Uterus (tissue), 4 donors: ENCODE data around the gene YIPF5. TPM values are rescaled to one million over a fixed set of nuclear protein-coding genes. Genes with fewer than 3 reads are reported as not detected.

ENCODE experiments used
- DNase-seq, 2 donors: peaks; one replicate each; pipeline ENCODE4 v3.0.0-alpha.2; 2019 to 2020
- H3K27ac ChIP-seq, 2 donors: fragments of 200-600 bp; sonication (generic); 1 replicate in 1 of 2; 2 replicates in 1 of 2; pipeline ENCODE4 v1.5.1; 2016 to 2018
- H3K27me3 ChIP-seq, 2 donors: fragments of 200-600 bp; sonication (generic); one replicate each; pipeline ENCODE4 v1.5.1; 2018 to 2019; ENCODE audit warnings: control low read depth in 1 of 2
- H3K36me3 ChIP-seq, 2 donors: fragments of 200-600 bp; sonication (generic); one replicate each; pipeline ENCODE4 v1.5.1; 2019; ENCODE audit warnings: control low read depth in 1 of 2
- H3K4me1 ChIP-seq, 2 donors: fragments of 200-600 bp; sonication (generic); one replicate each; pipeline ENCODE4 v1.5.1; 2018 to 2019; ENCODE audit warnings: control low read depth in 1 of 2
- H3K4me3 ChIP-seq, 2 donors: fragments of 200-600 bp; sonication (generic); 1 replicate in 1 of 2; 2 replicates in 1 of 2; pipeline ENCODE4 v1.5.1; 2018 to 2019; ENCODE audit warnings: mild to moderate bottlenecking in 1 of 2
- H3K9me3 ChIP-seq, 2 donors: fragments of 200-600 bp; sonication (generic); one replicate each; pipeline ENCODE4 v1.5.1; 2019; ENCODE audit warnings: control low read depth in 1 of 2
- CTCF ChIP-seq, 4 experiments: fragments of 200-600 bp in 2 of 4; fragments of 450-650 bp in 2 of 4; sonication (generic) in 2 of 4; IDR thresholded peaks; one replicate each; pipeline ENCODE4 v1.5.1; 2016 to 2019; ENCODE audit warnings: antibody characterized with exemption in 4 of 4, mild to moderate bottlenecking in 2 of 4, moderate library complexity in 1 of 4
- POLR2A ChIP-seq, 2 donors: fragments of 450-650 bp; IDR thresholded peaks; one replicate each; pipeline ENCODE4 v1.6.1; 2016; ENCODE audit warnings: antibody characterized with exemption in 2 of 2, mild to moderate bottlenecking in 1 of 2, moderate library complexity in 1 of 2
- intact Hi-C: fragments of 100-400 bp; cut with DNase I; formaldehyde crosslinking; loops from one replicate; pipeline ENCODE4 v1.15.1; 2023; ENCODE audit warnings: low total_unique reads
- total RNA-seq, 4 donors: library from RNA; depleted of rRNA in 3 of 4; stranded (reverse); fragments of >200 nt in 3 of 4; gene quantifications; one replicate each; pipeline versions ENCODE4 v1.1.0 to v1.2.4, GENCODE V29; 2014 to 2023
- donor health status: DM: yes; HTN: yes; CAD: no.

YIPF5 gene
- total RNA-seq, 4 donors from 2014 or later, result 33.5 to 164 (median 86.3) TPM

GRCh38 chr5:144125163-144125726, 45.2 kb downstream of the YIPF5 start:
- TF ChIP-seq POLR2A (IDR thresholded peaks at IDR 0.05), result no peak
- TF ChIP-seq CTCF (IDR thresholded peaks at IDR 0.05), result no peak
- no peaks in the 10 kb centered on the region for H3K4me1 ChIP-seq
- intact Hi-C loops, result no loop called here
- no peak overlapping the region for H3K27ac ChIP-seq
- no peak overlapping the region for H3K4me3 ChIP-seq
- no peaks in the 10 kb centered on the region for H3K27me3 ChIP-seq
- H3K36me3 ChIP-seq, result no peaks in the 10 kb centered on the region
- no peaks in the 10 kb centered on the region for H3K9me3 ChIP-seq
- DNase-seq, result no peak

- Histone ChIP-seq H3K4me1 (no peaks in the 10 kb centered on the region), H3K36me3 (no peaks in the 10 kb centered on the region), H3K27me3 (no peaks in the 10 kb centered on the region), H3K4me3 (no peak overlapping the region), H3K9me3 (no peaks in the 10 kb centered on the region), H3K27ac (no peak overlapping the region)
- DNase-seq, result no peak
- intact Hi-C loops, result no loop called here
- TF ChIP-seq CTCF (IDR thresholded peaks at IDR 0.05), result no peak
- no peak for TF ChIP-seq POLR2A (IDR thresholded peaks at IDR 0.05)
Measured at GRCh38 chr5:144122641-144123040, 47.8 kb downstream of the YIPF5 start.

GRCh38 chr5:144122081-144122480, 48.4 kb downstream of the YIPF5 start:
- intact Hi-C loops, result no loop called here
- DNase-seq, result no peak
- no peak for TF ChIP-seq POLR2A (IDR thresholded peaks at IDR 0.05)
- H3K27me3 ChIP-seq, result no peaks in the 10 kb centered on the region
- H3K27ac ChIP-seq, result no peak overlapping the region
- no peaks in the 10 kb centered on the region for H3K9me3 ChIP-seq
- no peaks in the 10 kb centered on the region for H3K4me1 ChIP-seq
- H3K36me3 ChIP-seq, result no peaks in the 10 kb centered on the region
- no peak overlapping the region for H3K4me3 ChIP-seq

GRCh38 chr5:144121577-144121976, 48.9 kb downstream of the YIPF5 start:
- no peak overlapping the region for H3K4me3 ChIP-seq
- intact Hi-C loops, result no loop called here
- H3K36me3 ChIP-seq, result no peaks in the 10 kb centered on the region
- TF ChIP-seq CTCF (IDR thresholded peaks at IDR 0.05), result no peak
- no peak for TF ChIP-seq POLR2A (IDR thresholded peaks at IDR 0.05)
- DNase-seq, result no peak
- H3K9me3 ChIP-seq, result no peaks in the 10 kb centered on the region
- H3K27ac ChIP-seq, result no peak overlapping the region
- no peaks in the 10 kb centered on the region for H3K27me3 ChIP-seq
- H3K4me1 ChIP-seq, result no peaks in the 10 kb centered on the region

- H3K36me3 ChIP-seq, result no peaks in the 10 kb centered on the region
- no peak for DNase-seq
- no peaks in the 10 kb centered on the region for H3K4me1 ChIP-seq
- no peaks in the 10 kb centered on the region for H3K9me3 ChIP-seq
- intact Hi-C loops, result no loop called here
- H3K4me3 ChIP-seq, result no peak overlapping the region
- TF ChIP-seq POLR2A (IDR thresholded peaks at IDR 0.05) (no peak), CTCF (IDR thresholded peaks at IDR 0.05) (no peak)
- H3K27ac ChIP-seq, result no peak overlapping the region
- no peaks in the 10 kb centered on the region for H3K27me3 ChIP-seq
Measured at GRCh38 chr5:144120661-144121180, 49.7 kb downstream of the YIPF5 start.

- H3K9me3 ChIP-seq, result no peaks in the 10 kb centered on the region
- intact Hi-C loops, result no loop called here
- no peak overlapping the region for H3K4me3 ChIP-seq
Measured at GRCh38 chr5:144117412-144117811, 53.0 kb downstream of the YIPF5 start.

More at GRCh38 chr5:144117412-144117811, 53.0 kb downstream of the YIPF5 start:
- DNase-seq, result no peak
- Histone ChIP-seq H3K27ac (no peak overlapping the region), H3K4me1 (no peaks in the 10 kb centered on the region), H3K27me3 (no peaks in the 10 kb centered on the region), H3K36me3 (no peaks in the 10 kb centered on the region)
- TF ChIP-seq CTCF (IDR thresholded peaks at IDR 0.05) (no peak), POLR2A (IDR thresholded peaks at IDR 0.05) (no peak)
